Suprapubic skin (tissue), 4 donors: ENCODE results near the gene DNAI7. TPM values are rescaled to one million over a fixed set of nuclear protein-coding genes. Genes with fewer than 3 reads are reported as not detected.

Experiments used
- DNase-seq, 2 donors: peaks; one replicate each; pipeline ENCODE4 v3.0.0-alpha.2; 2019; ENCODE audit warnings: low spot score in 2 of 2
- H3K27ac ChIP-seq: fragments of 200-600 bp; sonication (generic); one replicate; pipeline ENCODE4 v1.5.1; 2019
- H3K27me3 ChIP-seq: fragments of 200-600 bp; sonication (generic); one replicate; pipeline ENCODE4 v1.5.1; 2019
- H3K36me3 ChIP-seq: fragments of 200-600 bp; sonication (generic); one replicate; pipeline ENCODE4 v1.5.1; 2019
- H3K4me1 ChIP-seq: fragments of 200-600 bp; sonication (generic); one replicate; pipeline ENCODE4 v1.5.1; 2019
- H3K4me3 ChIP-seq: fragments of 200-600 bp; sonication (generic); one replicate; pipeline ENCODE4 v1.5.1; 2019; ENCODE audit warnings: mild to moderate bottlenecking
- H3K9me3 ChIP-seq: fragments of 200-600 bp; sonication (generic); one replicate; pipeline ENCODE4 v1.5.1; 2019
- CTCF ChIP-seq, 2 donors: fragments of 200-600 bp in 1 of 2; fragments of 450-650 bp in 1 of 2; sonication (generic) in 1 of 2; IDR thresholded peaks; one replicate each; pipeline ENCODE4 v1.5.1; 2016 to 2019; ENCODE audit warnings: antibody characterized with exemption in 2 of 2, mild to moderate bottlenecking in 1 of 2, moderate library complexity in 1 of 2
- EP300 ChIP-seq: sonication (generic); formaldehyde crosslinking; IDR thresholded peaks from one replicate; pipeline ENCODE4 v1.6.1; 2017; ENCODE audit warnings: antibody characterized with exemption
- POLR2A ChIP-seq, 2 donors: fragments of 450-650 bp; IDR thresholded peaks; one replicate each; pipeline ENCODE4 v1.6.1; 2017; ENCODE audit warnings: antibody characterized with exemption in 2 of 2, mild to moderate bottlenecking in 2 of 2, moderate library complexity in 2 of 2
- POLR2AphosphoS5 ChIP-seq, 3 donors: sonication (generic); formaldehyde crosslinking; IDR thresholded peaks; one replicate each; pipeline ENCODE4 v1.6.1; 2017; ENCODE audit warnings: antibody characterized with exemption in 3 of 3
- WGBS: methylation state at CpG from one replicate; pipeline ENCODE4 v1.1.5; 2018; 5-methylcytosine and 5-hydroxymethylcytosine counted together
- total RNA-seq, 4 donors: library from RNA; depleted of rRNA; stranded (reverse); fragments of >200 nt; gene quantifications; one replicate each; pipeline ENCODE4 v1.1.0, GENCODE V29; 2016

Gene DNAI7
- total RNA-seq, 4 donors from 2014 or later, result 1.2 to 3.0 (median 1.2) TPM; not detected in 1

GRCh38 chr12:25184132-25184531 lies 10.8 kb downstream of the DNAI7 start:
- no peaks in the 10 kb centered on the region for H3K27me3 ChIP-seq
- H3K4me1 ChIP-seq, result peaks cover 9% of the 10 kb centered on the region
- no peak for DNase-seq
- no peaks in the 10 kb centered on the region for H3K36me3 ChIP-seq
- H3K4me3 ChIP-seq, result no peak overlapping the region
- no peak overlapping the region for H3K27ac ChIP-seq
- TF ChIP-seq POLR2A (IDR thresholded peaks at IDR 0.05) (no peak), POLR2AphosphoS5 (IDR thresholded peaks at IDR 0.05) (no peak), CTCF (IDR thresholded peaks at IDR 0.05) (no peak), EP300 (no peak)
- peaks cover 1% of the 10 kb centered on the region for H3K9me3 ChIP-seq
- WGBS, result 59% methylated on average over 2 of the region's 2 CpGs

DNA sequence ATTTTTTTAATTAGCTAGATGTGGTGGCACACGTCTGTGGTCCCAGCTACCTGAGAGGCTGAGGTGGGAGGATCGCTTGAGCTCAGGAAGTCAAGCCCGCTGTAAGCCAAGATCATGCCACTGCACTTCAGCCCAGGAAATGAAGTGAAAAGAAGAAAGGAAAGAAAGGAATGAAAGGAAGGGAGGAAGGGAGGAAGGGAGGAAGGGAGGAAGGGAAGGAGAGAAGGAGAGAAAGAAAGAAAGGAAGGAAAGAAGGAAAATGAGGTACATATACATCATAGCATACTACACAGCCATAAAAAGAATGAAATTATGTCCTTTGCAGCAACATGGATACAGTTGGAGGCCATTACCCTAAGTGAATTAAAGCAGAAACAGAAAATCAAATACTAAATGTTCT lies 12.2 kb downstream of the DNAI7 start:
- Histone ChIP-seq H3K9me3 (peaks cover 5% of the 10 kb centered on the region), H3K27me3 (no peaks in the 10 kb centered on the region), H3K4me3 (no peak overlapping the region), H3K27ac (no peak overlapping the region), H3K36me3 (no peaks in the 10 kb centered on the region), H3K4me1 (peaks cover 5% of the 10 kb centered on the region)
- no peak for DNase-seq
- TF ChIP-seq EP300, result no peak
- no peak for TF ChIP-seq POLR2AphosphoS5 (IDR thresholded peaks at IDR 0.05)
- no peak for TF ChIP-seq POLR2A (IDR thresholded peaks at IDR 0.05)
- no peak for TF ChIP-seq CTCF (IDR thresholded peaks at IDR 0.05)
- WGBS, result 68% methylated on average over 3 of the region's 3 CpGs

- no peaks in the 10 kb centered on the region for H3K4me1 ChIP-seq
- no peaks in the 10 kb centered on the region for H3K27me3 ChIP-seq
- no peak for DNase-seq
- no peak overlapping the region for H3K4me3 ChIP-seq
- no peaks in the 10 kb centered on the region for H3K36me3 ChIP-seq
- WGBS, result 91% methylated on average over 6 of the region's 6 CpGs
- TF ChIP-seq POLR2AphosphoS5 (IDR thresholded peaks at IDR 0.05), result no peak
- TF ChIP-seq EP300, result no peak
- no peak for TF ChIP-seq POLR2A (IDR thresholded peaks at IDR 0.05)
- TF ChIP-seq CTCF (IDR thresholded peaks at IDR 0.05), result no peak
- no peak overlapping the region for H3K27ac ChIP-seq
- no peaks in the 10 kb centered on the region for H3K9me3 ChIP-seq
Observed at GRCh38 chr12:25162866-25163265, 32.1 kb downstream of the DNAI7 start.

DNA sequence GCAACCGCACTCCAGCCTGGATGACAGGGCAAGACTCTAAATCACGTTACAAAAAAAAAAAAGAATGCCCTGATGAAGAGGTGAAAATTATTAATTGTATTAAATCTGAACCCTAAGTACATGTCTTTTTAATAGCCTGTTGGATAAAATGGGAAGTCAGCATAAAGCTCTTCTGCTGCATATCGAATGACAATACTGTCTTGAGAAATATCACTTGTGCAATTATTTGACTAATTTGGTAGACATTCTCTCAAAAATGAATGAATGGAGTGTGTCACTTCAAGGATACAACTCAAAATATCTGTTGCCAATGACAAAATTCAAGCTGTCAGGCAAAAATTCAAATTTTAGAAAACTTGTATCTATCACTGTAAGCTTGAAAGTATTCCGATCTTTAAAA lies 38.9 kb downstream of the DNAI7 start:
- 90% methylated on average over 4 of the region's 4 CpGs for WGBS

DNA sequence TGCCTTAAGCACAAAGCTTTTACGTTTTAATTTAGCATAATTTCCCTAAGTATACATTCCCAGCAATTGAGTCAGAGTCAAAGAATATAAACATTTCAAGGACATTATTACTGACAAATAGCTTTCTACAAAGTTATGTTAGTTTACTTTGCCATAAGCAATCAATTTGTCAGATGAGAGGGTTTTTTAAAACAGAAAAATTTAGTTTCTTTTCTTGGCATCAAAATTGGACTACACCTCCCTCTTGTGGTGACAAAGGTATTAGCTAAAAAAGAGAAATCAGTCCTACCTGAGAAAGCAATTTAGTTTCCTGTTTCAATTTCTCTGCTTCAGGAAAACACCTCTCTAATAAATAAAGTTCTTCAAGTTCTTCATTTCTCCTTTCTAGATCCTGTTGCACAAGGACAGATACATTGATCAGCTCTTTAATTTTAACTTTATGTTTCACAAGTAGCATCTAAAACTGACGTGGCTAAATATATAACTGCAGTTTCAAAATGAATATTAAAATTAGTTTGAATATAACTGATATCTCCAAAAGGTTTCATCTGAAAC lies 39.9 kb downstream of the DNAI7 start:
- H3K4me1 ChIP-seq, result peaks cover 12% of the 10 kb centered on the region
- H3K9me3 ChIP-seq, result no peaks in the 10 kb centered on the region
- DNase-seq, result no peak
- H3K27ac ChIP-seq, result no peak overlapping the region
- TF ChIP-seq CTCF (IDR thresholded peaks at IDR 0.05) (peak; percentile 19 to 53), EP300 (no peak)
- 48% methylated on average over 2 of the region's 2 CpGs for WGBS
- H3K36me3 ChIP-seq, result no peaks in the 10 kb centered on the region
- H3K4me3 ChIP-seq, result no peak overlapping the region
- no peaks in the 10 kb centered on the region for H3K27me3 ChIP-seq

More for the DNA sequence above, 38.9 kb downstream of the DNAI7 start:
- Histone ChIP-seq H3K4me3 (no peak overlapping the region), H3K27me3 (no peaks in the 10 kb centered on the region), H3K4me1 (peaks cover 12% of the 10 kb centered on the region), H3K36me3 (no peaks in the 10 kb centered on the region), H3K27ac (no peak overlapping the region), H3K9me3 (no peaks in the 10 kb centered on the region)
- DNase-seq, result no peak
- no peak for TF ChIP-seq POLR2AphosphoS5 (IDR thresholded peaks at IDR 0.05)
- TF ChIP-seq EP300, result no peak

DNA sequence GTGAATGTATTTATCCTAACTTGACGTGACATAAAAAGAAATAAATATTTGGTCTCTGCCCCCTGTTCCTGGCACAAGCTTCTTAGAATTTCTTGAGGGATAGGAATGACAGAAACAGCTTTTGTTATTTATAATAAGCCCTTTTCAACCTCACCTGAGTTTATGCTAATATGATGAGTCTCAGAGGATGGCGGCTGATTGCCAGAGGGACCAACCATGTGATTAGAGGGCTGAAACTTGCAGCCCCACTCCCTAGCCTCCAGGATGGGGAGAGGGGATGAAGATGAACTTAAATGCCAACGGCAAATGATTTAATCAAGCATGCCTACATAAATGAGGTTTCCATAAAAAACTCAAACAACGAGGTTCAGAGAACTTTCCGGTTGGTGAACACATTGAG lies 42.9 kb downstream of the DNAI7 start:
- H3K27ac ChIP-seq, result no peak overlapping the region
- no peak overlapping the region for H3K4me3 ChIP-seq
- H3K36me3 ChIP-seq, result no peaks in the 10 kb centered on the region
- H3K9me3 ChIP-seq, result no peaks in the 10 kb centered on the region
- peaks cover 12% of the 10 kb centered on the region for H3K4me1 ChIP-seq
- TF ChIP-seq CTCF (IDR thresholded peaks at IDR 0.05) (no peak), POLR2AphosphoS5 (IDR thresholded peaks at IDR 0.05) (no peak), POLR2A (IDR thresholded peaks at IDR 0.05) (no peak), EP300 (no peak)
- no peaks in the 10 kb centered on the region for H3K27me3 ChIP-seq
- no peak for DNase-seq
- WGBS, result 64% methylated on average over 5 of the region's 5 CpGs
